G401 (cell line): ENCODE results near the gene IQCE. TPM values are rescaled to one million over a fixed set of nuclear protein-coding genes. Genes with fewer than 3 reads are reported as not detected.

Source experiments
- DNase-seq: peaks from one replicate; pipeline ENCODE4 v3.0.0-alpha.2; 2015; ENCODE audit warnings: low spot score
- in situ Hi-C: cut with HindIII; loops from 2 replicates; pipeline ENCODE4 v1.10.0; 2016; ENCODE audit warnings: low sequenced_read_pairs, mixed read lengths
- total RNA-seq: library from RNA; depleted of rRNA; stranded (reverse); fragments of >200 nt; shearing (Covaris generic); gene quantifications from 2 replicates; pipeline ENCODE4 v1.2.3, GENCODE V29; 2014

Gene IQCE
- total RNA-seq, 1 experiment from 2014 or later, result 21.6 TPM

GRCh38 chr7:2635810-2636701 lies 77.3 kb downstream of the IQCE start:
- in situ Hi-C loops, result no loop called here
- peak; percentile 67 for DNase-seq

GRCh38 chr7:2637066-2637471 lies 78.3 kb downstream of the IQCE start:
- in situ Hi-C loops, result no loop called here

GRCh38 chr7:2637505-2638223 lies 78.9 kb downstream of the IQCE start:
- in situ Hi-C loops, result no loop called here

More at GRCh38 chr7:2637066-2637471, 78.3 kb downstream of the IQCE start:
- DNase-seq, result no peak

GRCh38 chr7:2638224-2638991 lies 79.6 kb downstream of the IQCE start:
- in situ Hi-C loops, result no loop called here
- no peak for DNase-seq

More at GRCh38 chr7:2637505-2638223, 78.9 kb downstream of the IQCE start:
- no peak for DNase-seq

- DNase-seq, result peak; percentile 61
- in situ Hi-C loops, result no loop called here
Observed at GRCh38 chr7:2639181-2639681, 80.5 kb downstream of the IQCE start.

GRCh38 chr7:2639695-2640481 lies 81.1 kb downstream of the IQCE start:
- no peak for DNase-seq
- in situ Hi-C loops, result no loop called here

GRCh38 chr7:2640482-2640830 lies 81.7 kb downstream of the IQCE start:
- in situ Hi-C loops, result no loop called here
- DNase-seq, result peak; percentile 77

- in situ Hi-C loops, result no loop called here
- DNase-seq, result no peak
Observed at GRCh38 chr7:2640846-2641316, 82.1 kb downstream of the IQCE start.

- in situ Hi-C loops, result no loop called here
- peak; percentile 89 for DNase-seq
Observed at GRCh38 chr7:2641406-2642393, 82.9 kb downstream of the IQCE start.

GRCh38 chr7:2643386-2644219 lies 84.8 kb downstream of the IQCE start:
- DNase-seq, result no peak
- in situ Hi-C loops, result no loop called here

GRCh38 chr7:2644220-2644561 lies 85.4 kb downstream of the IQCE start:
- DNase-seq, result no peak
- in situ Hi-C loops, result no loop called here

GRCh38 chr7:2644562-2645273 lies 85.9 kb downstream of the IQCE start:
- in situ Hi-C loops, result no loop called here

GRCh38 chr7:2645274-2645868 lies 86.6 kb downstream of the IQCE start:
- in situ Hi-C loops, result no loop called here
- no peak for DNase-seq

More at GRCh38 chr7:2644562-2645273, 85.9 kb downstream of the IQCE start:
- no peak for DNase-seq

GRCh38 chr7:2646336-2646679 lies 87.5 kb downstream of the IQCE start:
- DNase-seq, result no peak
- in situ Hi-C loops, result no loop called here

GRCh38 chr7:2646680-2647571 lies 88.1 kb downstream of the IQCE start:
- in situ Hi-C loops, result no loop called here

More at GRCh38 chr7:2646680-2647571, 88.1 kb downstream of the IQCE start:
- no peak for DNase-seq
